ENCODE results near the gene C6orf120. TPM values are rescaled to one million over a fixed set of nuclear protein-coding genes. Genes with fewer than 3 reads are reported as not detected.
A peak's percentile ranks its signal among the peaks of the same experiment; 100 is the strongest.

The C6orf120 gene
- total and polyA plus RNA-seq, 9 of the 15 experiments (the other 6 are each of a cell fraction or from before 2014, with no cell fraction given): 7.7 to 44.9 (median 34.8) TPM

GRCh38 chr6:169723991-169724493, 22.1 kb downstream of the C6orf120 start (continued):
- TF ChIP-seq, protein P1, sequence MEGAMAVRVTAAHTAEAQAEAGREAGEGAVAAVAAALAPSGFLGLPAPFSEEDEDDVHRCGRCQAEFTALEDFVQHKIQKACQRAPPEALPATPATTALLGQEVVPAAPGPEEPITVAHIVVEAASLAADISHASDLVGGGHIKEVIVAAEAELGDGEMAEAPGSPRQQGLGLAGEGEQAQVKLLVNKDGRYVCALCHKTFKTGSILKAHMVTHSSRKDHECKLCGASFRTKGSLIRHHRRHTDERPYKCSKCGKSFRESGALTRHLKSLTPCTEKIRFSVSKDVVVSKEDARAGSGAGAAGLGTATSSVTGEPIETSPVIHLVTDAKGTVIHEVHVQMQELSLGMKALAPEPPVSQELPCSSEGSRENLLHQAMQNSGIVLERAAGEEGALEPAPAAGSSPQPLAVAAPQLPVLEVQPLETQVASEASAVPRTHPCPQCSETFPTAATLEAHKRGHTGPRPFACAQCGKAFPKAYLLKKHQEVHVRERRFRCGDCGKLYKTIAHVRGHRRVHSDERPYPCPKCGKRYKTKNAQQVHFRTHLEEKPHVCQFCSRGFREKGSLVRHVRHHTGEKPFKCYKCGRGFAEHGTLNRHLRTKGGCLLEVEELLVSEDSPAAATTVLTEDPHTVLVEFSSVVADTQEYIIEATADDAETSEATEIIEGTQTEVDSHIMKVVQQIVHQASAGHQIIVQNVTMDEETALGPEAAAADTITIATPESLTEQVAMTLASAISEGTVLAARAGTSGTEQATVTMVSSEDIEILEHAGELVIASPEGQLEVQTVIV (CRISPR knock-in tag; IDR thresholded peaks at IDR 0.05; ENCODE audit: borderline replicate concordance): no peak
- TF ChIP-seq, protein P2, sequence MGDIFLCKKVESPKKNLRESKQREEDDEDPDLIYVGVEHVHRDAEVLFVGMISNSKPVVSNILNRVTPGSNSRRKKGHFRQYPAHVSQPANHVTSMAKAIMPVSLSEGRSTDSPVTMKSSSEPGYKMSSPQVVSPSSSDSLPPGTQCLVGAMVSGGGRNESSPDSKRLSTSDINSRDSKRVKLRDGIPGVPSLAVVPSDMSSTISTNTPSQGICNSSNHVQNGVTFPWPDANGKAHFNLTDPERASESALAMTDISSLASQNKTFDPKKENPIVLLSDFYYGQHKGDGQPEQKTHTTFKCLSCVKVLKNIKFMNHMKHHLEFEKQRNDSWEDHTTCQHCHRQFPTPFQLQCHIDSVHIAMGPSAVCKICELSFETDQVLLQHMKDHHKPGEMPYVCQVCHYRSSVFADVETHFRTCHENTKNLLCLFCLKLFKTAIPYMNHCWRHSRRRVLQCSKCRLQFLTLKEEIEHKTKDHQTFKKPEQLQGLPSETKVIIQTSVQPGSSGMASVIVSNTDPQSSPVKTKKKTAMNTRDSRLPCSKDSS (IDR thresholded peaks at IDR 0.05; ENCODE audit: low read depth, partially characterized antibody): no peak
- no peak for TF ChIP-seq ZNF766 (CRISPR knock-in tag; conservative IDR thresholded peaks at IDR 0.05)
- no peak for TF ChIP-seq THRAP3 (IDR thresholded peaks at IDR 0.05; ENCODE audit: borderline replicate concordance)
- peak; percentile 24 for TF ChIP-seq CTCFL (IDR thresholded peaks at IDR 0.05; ENCODE audit: borderline replicate concordance, insufficient read depth, low read depth, low read length, poor library complexity, severe bottlenecking)

Measured in K562 (cell line).